ENCODE measurements around the gene LAMB3.

DNA sequence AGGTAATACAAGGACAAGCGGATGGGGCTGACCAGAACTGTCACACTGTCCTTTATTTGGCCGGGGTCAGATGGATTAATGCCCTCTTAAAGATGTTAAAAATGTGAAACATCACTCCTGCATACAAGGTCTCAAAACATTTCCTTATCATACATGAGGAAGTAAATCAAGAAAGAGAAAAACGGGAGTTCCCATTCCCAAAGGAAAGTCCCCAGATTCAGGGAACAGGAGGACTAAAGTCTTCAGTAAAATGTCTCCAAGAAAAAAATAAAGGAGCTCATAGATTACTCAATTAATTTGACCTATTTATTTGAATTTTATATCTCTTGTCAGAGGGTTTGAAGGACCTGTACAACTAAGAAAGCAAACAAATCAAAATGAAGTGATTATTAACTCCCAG, 39.0 kb upstream of the LAMB3 start:
- TF ChIP-seq CTCF (IDR thresholded peaks at IDR 0.05) (no peak), POLR2A (IDR thresholded peaks at IDR 0.05; ENCODE audit: low read depth) (no peak), POLR2AphosphoS5 (IDR thresholded peaks at IDR 0.05) (no peak), EP300 (IDR thresholded peaks at IDR 0.05) (no peak)
